Fibroblast of lung (primary cell): ENCODE measurements around the gene SKIC8.

Source experiments
- CTCF ChIP-seq, 2 donors: IDR thresholded peaks in 1 of 2; conservative IDR thresholded peaks in 1 of 2; 1 replicate in 1 of 2; 2 replicates in 1 of 2; pipeline ENCODE4 v1.5.1; 2011 to 2012; ENCODE audit warnings: low read length in 2 of 2, control low read depth in 1 of 2, inconsistent platforms in 1 of 2, low read depth in 1 of 2, mild to moderate bottlenecking in 1 of 2
- EZH2 ChIP-seq: IDR thresholded peaks from 2 replicates; pipeline ENCODE4 v1.5.1; 2012; ENCODE audit warnings: low read length, control low read depth, mild to moderate bottlenecking; ENCODE audit errors: missing control alignments

- TF ChIP-seq CTCF (conservative IDR thresholded peaks at IDR 0.05 in 1 of 2, IDR thresholded peaks at IDR 0.05 in 1 of 2; ENCODE audit: low read depth in 1 of 2, low read length in 2 of 2) (no peak), EZH2 (no peak)
Observed at GRCh38 chr15:78335985-78336384, 36.6 kb upstream of the SKIC8 start.
